Lower lobe of right lung (tissue), 2 donors: ENCODE data around the gene GEN1. TPM values are rescaled to one million over a fixed set of nuclear protein-coding genes. Genes with fewer than 3 reads are reported as not detected.

Experiments
- ATAC-seq, 2 donors: fragments of 200-7000 bp; cut with Tn5 transposase; one replicate each; pipeline ENCODE4 v1.9.1; 2020 to 2022; ENCODE audit warnings: mild to moderate bottlenecking in 2 of 2, moderate library complexity in 2 of 2
- DNase-seq: peaks from one replicate; pipeline ENCODE4 v3.0.0-alpha.2; 2020
- H3K27ac ChIP-seq: fragments of 200-600 bp; one replicate; pipeline ENCODE4 v1.8.0; 2022
- H3K27me3 ChIP-seq: fragments of 200-600 bp; one replicate; pipeline ENCODE4 v1.8.0; 2022; ENCODE audit warnings: low read depth
- H3K36me3 ChIP-seq: fragments of 200-600 bp; one replicate; pipeline ENCODE4 v1.8.0; 2022; ENCODE audit warnings: mild to moderate bottlenecking
- H3K4me1 ChIP-seq: fragments of 200-600 bp; one replicate; pipeline ENCODE4 v1.8.0; 2022
- H3K4me3 ChIP-seq: fragments of 200-600 bp; one replicate; pipeline ENCODE4 v1.8.0; 2022; ENCODE audit warnings: mild to moderate bottlenecking
- H3K9me3 ChIP-seq: fragments of 200-600 bp; one replicate; pipeline ENCODE4 v1.8.0; 2022
- intact Hi-C: fragments of 100-400 bp; cut with DNase I; formaldehyde crosslinking; loops from one replicate; pipeline ENCODE4 v1.11.0; 2022
- total RNA-seq: library from RNA; stranded (reverse); fragmentation: NEBNext Ultra II Directional; extraction: Animal tissue kit (Norgen Biotek cat#: 25700); gene quantifications from one replicate; pipeline ENCODE4 v1.2.1, GENCODE V29; 2021
- TF ChIP-seq, protein P1 (sequence below): fragments of 200-600 bp; IDR thresholded peaks from one replicate; pipeline ENCODE4 v1.8.0; 2022; ENCODE audit warnings: antibody characterized with exemption, mild to moderate bottlenecking
- donor health status: DM: no; HTN: yes; CAD: no; lungs with severe emphysema.

GEN1 gene
- total RNA-seq, 1 donor from 2014 or later: 9.0 TPM

- H3K36me3 ChIP-seq: no peaks in the 10 kb centered on the region
- TF ChIP-seq, protein P1, sequence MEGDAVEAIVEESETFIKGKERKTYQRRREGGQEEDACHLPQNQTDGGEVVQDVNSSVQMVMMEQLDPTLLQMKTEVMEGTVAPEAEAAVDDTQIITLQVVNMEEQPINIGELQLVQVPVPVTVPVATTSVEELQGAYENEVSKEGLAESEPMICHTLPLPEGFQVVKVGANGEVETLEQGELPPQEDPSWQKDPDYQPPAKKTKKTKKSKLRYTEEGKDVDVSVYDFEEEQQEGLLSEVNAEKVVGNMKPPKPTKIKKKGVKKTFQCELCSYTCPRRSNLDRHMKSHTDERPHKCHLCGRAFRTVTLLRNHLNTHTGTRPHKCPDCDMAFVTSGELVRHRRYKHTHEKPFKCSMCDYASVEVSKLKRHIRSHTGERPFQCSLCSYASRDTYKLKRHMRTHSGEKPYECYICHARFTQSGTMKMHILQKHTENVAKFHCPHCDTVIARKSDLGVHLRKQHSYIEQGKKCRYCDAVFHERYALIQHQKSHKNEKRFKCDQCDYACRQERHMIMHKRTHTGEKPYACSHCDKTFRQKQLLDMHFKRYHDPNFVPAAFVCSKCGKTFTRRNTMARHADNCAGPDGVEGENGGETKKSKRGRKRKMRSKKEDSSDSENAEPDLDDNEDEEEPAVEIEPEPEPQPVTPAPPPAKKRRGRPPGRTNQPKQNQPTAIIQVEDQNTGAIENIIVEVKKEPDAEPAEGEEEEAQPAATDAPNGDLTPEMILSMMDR: no peak
- ATAC-seq: no peak
Observed at GRCh38 chr2:17803497-17803896, 49.6 kb downstream of the GEN1 start.

DNA sequence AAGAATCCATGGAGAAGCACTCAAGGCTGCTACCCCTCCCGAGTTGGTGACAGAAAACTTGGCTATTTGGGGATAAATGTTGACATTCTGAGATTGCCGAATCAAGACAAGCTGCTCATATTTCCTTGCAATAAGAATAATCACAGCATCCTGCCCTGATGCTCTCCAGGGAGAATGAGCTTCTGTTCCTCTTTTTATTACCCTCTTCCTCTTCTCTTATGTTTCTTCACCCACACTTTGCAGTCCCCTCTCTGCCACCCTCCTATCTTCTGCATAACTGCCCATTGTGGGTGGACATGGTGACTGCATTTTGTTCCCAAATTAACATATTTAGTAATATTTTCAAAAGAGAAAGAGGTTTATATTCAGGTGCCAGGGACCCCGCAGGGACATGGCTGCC lies 50.4 kb downstream of the GEN1 start:
- TF ChIP-seq, protein P1: no peak
- DNase-seq (no peak), ATAC-seq (peak; percentile 81 to 86)
- no peak overlapping the region for H3K27ac ChIP-seq
- intact Hi-C loops: no loop called here
- no peaks in the 10 kb centered on the region for H3K36me3 ChIP-seq
- H3K4me1 ChIP-seq: peaks cover 4% of the 10 kb centered on the region
- H3K4me3 ChIP-seq: no peak overlapping the region
- H3K9me3 ChIP-seq: no peaks in the 10 kb centered on the region
- H3K27me3 ChIP-seq: no peaks in the 10 kb centered on the region

More at GRCh38 chr2:17803497-17803896, 49.6 kb downstream of the GEN1 start:
- H3K4me3 ChIP-seq: no peak overlapping the region
- H3K4me1 ChIP-seq: peaks cover 4% of the 10 kb centered on the region
- H3K27ac ChIP-seq: no peak overlapping the region
- no peak for DNase-seq
- H3K9me3 ChIP-seq: no peaks in the 10 kb centered on the region
- H3K27me3 ChIP-seq: no peaks in the 10 kb centered on the region
- intact Hi-C loops: no loop called here

GRCh38 chr2:17805166-17805565 lies 51.2 kb downstream of the GEN1 start:
- intact Hi-C loops: no loop called here
- peak in 1 of 2 donors; percentile 21 for ATAC-seq
- H3K4me1 ChIP-seq: peaks cover 4% of the 10 kb centered on the region
- no peak overlapping the region for H3K4me3 ChIP-seq
- TF ChIP-seq, protein P1: no peak
- no peaks in the 10 kb centered on the region for H3K9me3 ChIP-seq
- DNase-seq: no peak
- H3K27ac ChIP-seq: no peak overlapping the region
- no peaks in the 10 kb centered on the region for H3K36me3 ChIP-seq
- H3K27me3 ChIP-seq: no peaks in the 10 kb centered on the region

DNA sequence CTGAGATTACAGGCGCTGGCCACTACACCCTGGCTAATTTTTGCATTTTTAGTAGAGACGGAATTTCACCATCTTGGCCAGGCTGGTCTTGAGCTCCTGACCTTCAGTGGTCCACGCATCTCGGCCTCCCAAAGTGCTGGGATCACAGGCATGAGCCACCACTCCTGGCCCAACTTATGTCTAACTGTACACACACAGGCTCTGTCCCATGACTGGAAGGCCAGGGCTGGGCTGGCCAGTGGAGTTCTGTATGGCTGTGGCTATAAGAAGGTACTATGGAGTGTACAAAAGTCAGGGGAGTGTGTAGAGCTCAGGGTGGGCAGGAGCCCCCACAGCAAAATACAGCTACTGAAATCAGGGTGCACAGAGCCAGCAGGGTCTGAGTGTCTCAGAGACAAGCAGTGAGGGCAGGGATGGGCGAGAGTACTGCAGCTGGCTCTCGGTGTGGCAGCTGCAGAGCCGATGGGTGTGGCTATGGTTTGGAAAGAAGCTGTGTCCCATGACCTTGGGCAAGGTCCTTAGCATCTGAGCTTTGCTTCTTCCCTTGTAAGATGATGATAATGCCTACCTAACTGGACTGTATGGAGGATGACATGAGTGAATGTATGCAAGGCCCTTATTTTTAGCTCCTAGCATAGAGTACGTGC lies 51.9 kb downstream of the GEN1 start:
- Histone ChIP-seq H3K27ac (no peak overlapping the region), H3K27me3 (no peaks in the 10 kb centered on the region), H3K4me3 (no peak overlapping the region), H3K9me3 (no peaks in the 10 kb centered on the region), H3K4me1 (peaks cover 4% of the 10 kb centered on the region), H3K36me3 (no peaks in the 10 kb centered on the region)
- TF ChIP-seq, protein P1: no peak
- no peak for DNase-seq
- intact Hi-C loops: no loop called here
- ATAC-seq: peak in 1 of 2 donors; percentile 30

GRCh38 chr2:17813010-17813741 lies 59.2 kb downstream of the GEN1 start:
- no peak for DNase-seq
- H3K27me3 ChIP-seq: no peaks in the 10 kb centered on the region
- no peak overlapping the region for H3K27ac ChIP-seq
- no peaks in the 10 kb centered on the region for H3K4me1 ChIP-seq
- no peaks in the 10 kb centered on the region for H3K36me3 ChIP-seq
- H3K4me3 ChIP-seq: no peak overlapping the region
- intact Hi-C loops: no loop called here
- TF ChIP-seq, protein P1: no peak
- ATAC-seq: peak in 1 of 2 donors; percentile 47
- no peaks in the 10 kb centered on the region for H3K9me3 ChIP-seq
